Measurements from ENCODE around the gene AMFR. TPM values are rescaled to one million over a fixed set of nuclear protein-coding genes. Genes with fewer than 3 reads are reported as not detected.

AMFR gene
- total RNA-seq, 1 donor from 2014 or later, result 65.2 TPM

DNA sequence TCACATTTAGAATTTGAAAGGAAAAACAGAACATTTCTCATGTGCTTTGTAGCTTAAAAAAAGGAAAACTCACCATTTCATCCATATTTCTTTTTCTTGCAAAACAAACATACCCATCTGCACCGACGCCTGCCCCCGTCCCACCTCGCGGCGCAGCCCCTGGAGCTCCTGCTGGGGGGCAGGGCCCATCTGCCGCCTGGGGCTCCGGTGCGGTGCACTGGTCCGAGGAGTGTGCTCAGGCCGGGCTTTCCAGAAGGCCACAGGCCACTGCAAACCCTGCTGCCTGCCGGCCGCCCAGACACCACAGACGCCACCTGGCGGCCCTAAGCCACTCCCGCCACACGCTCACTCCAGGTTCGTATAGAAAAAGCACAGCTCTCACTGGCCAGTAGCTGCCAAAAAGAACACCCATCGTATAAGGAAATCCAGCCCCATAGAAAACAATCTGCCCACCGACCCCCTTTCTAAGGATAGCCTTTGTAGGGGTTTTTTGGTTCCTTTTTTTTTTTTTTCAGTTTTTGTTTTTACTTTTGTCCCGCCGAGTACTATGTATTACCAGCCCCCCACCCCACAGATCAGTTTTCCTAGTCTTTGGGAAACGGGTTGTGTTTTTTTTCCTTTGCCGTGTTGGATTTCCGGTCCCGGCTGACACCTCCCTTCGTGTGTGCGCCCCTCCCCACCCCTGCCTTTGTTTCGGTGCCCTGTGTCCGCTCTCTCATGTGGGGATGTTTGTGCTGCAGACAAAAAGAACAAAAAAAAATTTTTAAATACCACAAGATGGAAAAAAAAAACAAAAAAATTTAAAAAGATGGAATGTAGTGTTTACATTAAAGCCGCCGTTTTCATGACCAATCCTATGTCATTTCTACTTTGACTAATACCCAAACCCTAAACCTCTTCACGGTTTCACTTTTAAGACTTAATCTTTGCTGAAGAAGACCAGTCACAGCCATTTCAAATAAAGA, 68.8 kb downstream of the AMFR start:
- Histone ChIP-seq H3K4me1 (peaks cover 18% of the 10 kb centered on the region), H3K36me3 (peaks cover 9% of the 10 kb centered on the region), H3K4me3 (peak overlapping the region; percentile 63), H3K27ac (replicated peaks) (peak overlapping the region; percentile 70), H3K9me3 (replicated peaks) (no peaks in the 10 kb centered on the region), H3K27me3 (ENCODE audit: low read depth) (no peaks in the 10 kb centered on the region)
- intact Hi-C loops (cut with micrococcal nuclease), result no loop called here
- TF ChIP-seq, protein P1, sequence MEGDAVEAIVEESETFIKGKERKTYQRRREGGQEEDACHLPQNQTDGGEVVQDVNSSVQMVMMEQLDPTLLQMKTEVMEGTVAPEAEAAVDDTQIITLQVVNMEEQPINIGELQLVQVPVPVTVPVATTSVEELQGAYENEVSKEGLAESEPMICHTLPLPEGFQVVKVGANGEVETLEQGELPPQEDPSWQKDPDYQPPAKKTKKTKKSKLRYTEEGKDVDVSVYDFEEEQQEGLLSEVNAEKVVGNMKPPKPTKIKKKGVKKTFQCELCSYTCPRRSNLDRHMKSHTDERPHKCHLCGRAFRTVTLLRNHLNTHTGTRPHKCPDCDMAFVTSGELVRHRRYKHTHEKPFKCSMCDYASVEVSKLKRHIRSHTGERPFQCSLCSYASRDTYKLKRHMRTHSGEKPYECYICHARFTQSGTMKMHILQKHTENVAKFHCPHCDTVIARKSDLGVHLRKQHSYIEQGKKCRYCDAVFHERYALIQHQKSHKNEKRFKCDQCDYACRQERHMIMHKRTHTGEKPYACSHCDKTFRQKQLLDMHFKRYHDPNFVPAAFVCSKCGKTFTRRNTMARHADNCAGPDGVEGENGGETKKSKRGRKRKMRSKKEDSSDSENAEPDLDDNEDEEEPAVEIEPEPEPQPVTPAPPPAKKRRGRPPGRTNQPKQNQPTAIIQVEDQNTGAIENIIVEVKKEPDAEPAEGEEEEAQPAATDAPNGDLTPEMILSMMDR (IDR thresholded peaks at IDR 0.05; ENCODE audit: borderline replicate concordance), result peak; percentile 90
- peak; percentile 80 for DNase-seq

DNA sequence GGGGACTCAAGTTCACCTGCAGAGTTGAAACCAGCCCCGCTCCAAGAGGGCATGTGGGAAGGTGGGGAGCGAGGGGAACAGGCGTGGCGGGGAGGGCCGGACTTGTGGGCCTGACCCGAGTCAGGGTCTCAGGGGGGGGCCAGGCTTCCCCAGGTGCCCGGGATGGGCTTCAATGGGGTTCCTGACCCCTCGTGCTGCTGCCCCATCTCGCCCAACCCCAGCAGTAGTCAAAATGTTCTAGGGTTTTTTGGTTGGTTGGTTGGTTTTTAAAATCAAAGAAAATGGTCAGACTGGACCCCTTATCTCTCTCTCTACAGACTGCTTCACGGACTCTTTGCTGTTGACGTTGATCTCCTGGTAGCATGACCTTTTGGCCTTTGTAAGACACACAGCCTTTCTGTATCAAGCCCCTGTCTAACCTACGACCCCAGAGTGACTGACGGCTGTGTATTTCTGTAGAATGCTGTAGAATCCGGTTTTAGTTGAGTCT, 69.5 kb downstream of the AMFR start:
- Histone ChIP-seq H3K4me3 (peak overlapping the region; percentile 63), H3K4me1 (peaks cover 18% of the 10 kb centered on the region), H3K9me3 (replicated peaks) (no peaks in the 10 kb centered on the region), H3K27me3 (ENCODE audit: low read depth) (no peaks in the 10 kb centered on the region), H3K27ac (replicated peaks) (peak overlapping the region; percentile 70), H3K36me3 (peaks cover 4% of the 10 kb centered on the region)
- peak; percentile 14 for DNase-seq
- intact Hi-C loops (cut with micrococcal nuclease), result no loop called here
- TF ChIP-seq, protein P1 (IDR thresholded peaks at IDR 0.05; ENCODE audit: borderline replicate concordance), result no peak

DNA sequence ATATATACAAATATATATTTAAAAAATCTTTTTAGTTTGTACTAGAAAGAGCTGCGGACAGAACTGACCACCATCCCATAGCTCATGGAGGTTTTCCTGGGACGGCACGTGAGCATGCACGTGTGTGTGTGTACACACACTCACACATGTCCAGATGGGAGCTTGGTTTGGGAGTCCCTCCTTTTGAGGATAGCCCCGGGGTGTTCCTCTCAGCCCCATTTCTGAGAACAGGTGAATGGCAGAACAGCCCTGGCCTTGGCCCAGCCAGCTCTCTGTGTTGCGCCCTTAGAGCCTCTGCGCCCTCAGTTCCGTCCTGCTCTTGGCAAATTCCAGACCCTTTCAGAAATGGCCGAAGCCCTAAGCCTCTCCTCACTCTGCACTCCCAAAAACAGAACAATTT, 70.1 kb downstream of the AMFR start:
- Histone ChIP-seq H3K36me3 (no peaks in the 10 kb centered on the region), H3K27ac (replicated peaks) (no peak overlapping the region), H3K9me3 (replicated peaks) (no peaks in the 10 kb centered on the region), H3K4me1 (peaks cover 18% of the 10 kb centered on the region), H3K4me3 (no peak overlapping the region), H3K27me3 (ENCODE audit: low read depth) (no peaks in the 10 kb centered on the region)
- DNase-seq, result no peak
- TF ChIP-seq, protein P1 (IDR thresholded peaks at IDR 0.05; ENCODE audit: borderline replicate concordance), result no peak
- intact Hi-C loops (cut with micrococcal nuclease), result no loop called here

DNA sequence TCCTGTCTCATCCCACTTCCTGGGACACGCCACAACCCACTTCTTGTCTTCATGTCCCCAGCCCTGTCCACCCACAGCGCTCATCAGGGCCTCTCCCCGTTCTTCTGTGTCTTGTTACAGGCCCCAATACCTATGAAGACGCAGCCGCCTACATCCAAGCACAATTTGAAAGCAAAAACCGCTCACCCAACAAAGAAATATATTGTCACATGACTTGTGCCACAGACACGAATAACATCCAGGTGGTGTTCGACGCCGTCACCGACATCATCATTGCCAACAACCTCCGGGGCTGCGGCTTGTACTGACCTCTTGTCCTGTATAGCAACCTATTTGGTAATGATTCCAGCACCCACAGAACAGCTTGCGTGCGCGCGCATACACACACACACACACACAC, 70.6 kb downstream of the AMFR start:
- Histone ChIP-seq H3K27ac (replicated peaks) (no peak overlapping the region), H3K36me3 (no peaks in the 10 kb centered on the region), H3K27me3 (ENCODE audit: low read depth) (no peaks in the 10 kb centered on the region), H3K4me3 (no peak overlapping the region), H3K9me3 (replicated peaks) (no peaks in the 10 kb centered on the region), H3K4me1 (peaks cover 18% of the 10 kb centered on the region)
- intact Hi-C loops (cut with micrococcal nuclease), result no loop called here
- no peak for DNase-seq
- TF ChIP-seq, protein P1 (IDR thresholded peaks at IDR 0.05; ENCODE audit: borderline replicate concordance), result no peak

DNA sequence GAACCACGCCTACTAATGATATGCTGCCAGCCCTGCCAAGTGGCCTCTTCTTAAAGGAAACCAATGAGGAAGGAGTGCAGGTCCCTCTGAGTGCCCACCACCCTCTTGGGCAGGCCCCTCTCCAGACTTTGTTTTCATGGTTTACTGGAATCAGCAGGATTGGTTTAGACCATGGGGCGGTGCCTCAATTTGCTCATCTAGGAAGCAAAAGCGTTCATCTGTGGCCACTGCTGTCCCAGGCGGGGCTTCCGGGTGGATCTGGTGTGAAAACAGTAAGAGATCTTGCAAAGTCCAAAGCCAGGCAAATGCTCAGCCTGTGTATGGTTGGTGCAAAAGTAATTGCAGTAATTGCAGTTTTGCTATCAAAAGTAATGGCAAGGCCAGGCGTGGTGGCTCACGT, 71.3 kb downstream of the AMFR start:
- TF ChIP-seq, protein P1 (IDR thresholded peaks at IDR 0.05; ENCODE audit: borderline replicate concordance), result no peak
- intact Hi-C loops (cut with micrococcal nuclease), result no loop called here
- H3K27me3 ChIP-seq (ENCODE audit: low read depth), result no peaks in the 10 kb centered on the region
- H3K4me3 ChIP-seq, result no peak overlapping the region
- no peak overlapping the region for H3K27ac ChIP-seq (replicated peaks)
- H3K36me3 ChIP-seq, result no peaks in the 10 kb centered on the region
- H3K9me3 ChIP-seq (replicated peaks), result no peaks in the 10 kb centered on the region
- peaks cover 18% of the 10 kb centered on the region for H3K4me1 ChIP-seq
- DNase-seq, result no peak
